GM19438 (cell line): ENCODE results near the gene LRTM1.

Experiments used
- ATAC-seq: cut with Tn5 transposase; IDR thresholded peaks from one replicate; pipeline ENCODE4 v1.9.1; 2021; ENCODE audit warnings: low read depth; ENCODE audit not compliant: unreplicated experiment

Gene LRTM1

DNA sequence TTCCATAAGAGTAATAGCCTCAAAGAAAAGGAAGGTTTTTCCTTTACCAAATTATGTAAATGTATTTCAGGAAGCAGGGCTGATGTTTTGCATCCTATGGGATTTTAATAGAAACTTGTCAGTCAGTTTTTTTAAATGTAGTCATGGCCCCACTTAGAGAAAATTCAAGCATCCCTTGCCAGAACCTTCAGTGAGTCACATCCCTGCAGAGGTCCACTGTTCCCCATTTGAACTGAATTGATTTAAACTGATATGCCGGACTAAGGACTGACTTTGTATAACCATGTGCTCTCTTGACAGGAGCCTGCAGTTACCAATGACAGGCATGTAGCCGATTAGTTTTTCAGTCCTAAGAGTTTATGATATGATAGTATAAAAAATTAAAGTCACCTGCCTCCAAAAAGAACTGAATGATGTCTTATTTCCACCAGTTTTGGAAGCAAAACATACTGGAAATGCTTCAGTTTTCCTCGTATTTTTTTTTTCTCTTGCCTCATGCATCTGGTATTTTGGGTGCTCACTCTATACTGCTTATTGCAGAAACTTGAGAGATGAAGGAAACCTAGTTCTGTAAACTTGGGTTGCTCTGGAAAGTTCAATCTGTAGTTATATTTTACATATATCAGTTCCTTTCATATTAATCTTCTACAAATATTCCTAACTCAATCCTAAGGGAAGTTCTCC, 30.7 kb downstream of the LRTM1 start:
- no peak for ATAC-seq

DNA sequence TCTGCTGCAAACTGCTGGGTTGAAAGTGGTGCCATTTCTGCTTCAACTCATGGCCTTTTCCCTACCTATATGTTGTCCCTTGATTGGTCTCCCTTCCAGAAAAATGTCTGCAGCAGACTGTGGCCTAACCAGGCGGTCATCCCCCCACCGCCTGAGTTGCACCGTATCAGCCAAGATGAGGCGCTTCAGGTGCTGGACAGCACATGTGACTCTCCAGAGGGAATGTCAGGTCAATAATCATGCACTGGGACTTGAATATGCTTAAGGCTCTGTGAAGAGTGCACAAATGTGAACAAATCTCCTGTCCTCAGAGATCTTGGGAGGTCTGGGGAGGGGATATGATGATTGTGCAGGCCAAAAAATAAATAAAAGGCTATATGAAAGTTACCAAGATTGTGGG, 32.2 kb downstream of the LRTM1 start:
- ATAC-seq, result no peak

DNA sequence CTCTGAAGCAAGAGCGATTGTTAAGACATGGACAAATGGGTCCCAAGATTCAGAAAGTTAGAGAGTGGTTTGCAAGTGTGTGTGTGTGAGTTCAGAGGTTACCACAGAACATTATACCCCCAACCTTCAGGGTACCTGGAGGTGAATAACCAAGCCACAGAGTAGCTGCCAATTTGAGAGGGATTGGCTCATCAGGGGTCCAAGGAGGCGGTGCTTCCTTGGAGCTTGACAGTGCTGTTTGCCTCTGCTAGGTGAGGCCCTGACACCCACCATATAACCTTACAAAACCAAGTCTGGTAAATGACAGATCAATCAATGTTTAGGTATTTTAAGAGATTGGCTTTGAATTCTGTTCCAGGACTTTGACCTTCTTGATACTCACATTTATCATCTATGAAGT, 35.7 kb downstream of the LRTM1 start:
- no peak for ATAC-seq

DNA sequence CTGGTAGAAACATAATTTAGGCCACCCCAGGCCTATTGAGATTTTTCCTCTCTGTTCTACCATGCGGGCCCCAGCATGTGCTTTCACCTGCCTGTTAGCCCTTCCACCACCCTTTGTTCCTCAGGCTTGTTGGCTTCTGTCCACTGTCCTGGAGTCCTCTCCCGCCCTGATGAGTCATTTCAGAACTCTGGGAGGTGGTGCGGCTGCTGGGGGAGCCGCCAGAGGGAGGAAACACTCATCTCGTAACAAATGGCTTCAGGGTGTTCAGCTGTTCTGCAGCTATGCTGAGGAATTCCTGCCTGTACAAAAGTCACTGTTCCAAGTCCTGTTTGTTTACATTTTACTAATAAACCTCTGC, 36.3 kb downstream of the LRTM1 start:
- no peak for ATAC-seq

GRCh38 chr3:54889731-54890130, 38.1 kb downstream of the LRTM1 start:
- no peak for ATAC-seq

DNA sequence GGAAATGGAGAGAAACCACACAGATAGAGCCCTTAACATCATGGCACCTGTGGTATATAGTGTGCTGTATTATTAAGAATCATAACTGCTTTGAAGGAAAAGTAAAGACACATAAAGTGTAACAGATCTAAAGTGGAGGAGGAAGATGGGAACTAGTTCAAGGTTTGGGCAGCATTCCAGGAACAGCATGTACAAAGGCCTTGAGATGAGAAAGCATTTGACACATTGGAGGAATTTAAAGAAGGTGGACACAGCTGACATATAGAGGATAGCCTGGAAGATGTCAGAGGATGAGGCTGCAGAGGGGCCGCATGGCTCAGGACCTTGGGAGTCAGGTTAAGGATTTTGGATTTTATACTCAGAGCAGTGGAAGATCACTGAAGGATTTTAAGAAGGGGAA, 39.0 kb downstream of the LRTM1 start:
- ATAC-seq, result no peak

GRCh38 chr3:54888162-54888561, 39.7 kb downstream of the LRTM1 start:
- ATAC-seq, result no peak

GRCh38 chr3:54882129-54882833, 45.6 kb downstream of the LRTM1 start:
- no peak for ATAC-seq

DNA sequence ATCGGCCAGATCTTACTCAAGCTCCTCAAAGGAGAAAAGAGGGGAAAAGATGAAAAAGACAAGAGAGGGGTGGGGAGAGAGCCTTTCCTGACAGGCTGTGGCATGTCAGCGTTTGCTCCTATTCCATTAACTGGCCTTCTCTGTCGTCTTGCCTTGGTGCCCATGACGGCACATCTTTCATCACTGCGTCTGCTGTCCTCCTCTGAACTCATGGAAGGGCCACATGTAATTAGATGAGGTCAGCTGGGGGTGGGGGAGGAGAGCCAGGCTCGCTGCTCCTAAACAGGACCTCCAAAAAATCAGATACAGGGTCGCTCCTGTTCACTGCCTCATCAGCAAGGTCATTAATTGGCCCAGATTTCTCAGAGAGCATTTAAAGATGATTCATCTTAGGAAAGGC, 49.7 kb downstream of the LRTM1 start:
- no peak for ATAC-seq

- ATAC-seq, result no peak
Observed at GRCh38 chr3:54877730-54878129, 50.1 kb downstream of the LRTM1 start.

DNA sequence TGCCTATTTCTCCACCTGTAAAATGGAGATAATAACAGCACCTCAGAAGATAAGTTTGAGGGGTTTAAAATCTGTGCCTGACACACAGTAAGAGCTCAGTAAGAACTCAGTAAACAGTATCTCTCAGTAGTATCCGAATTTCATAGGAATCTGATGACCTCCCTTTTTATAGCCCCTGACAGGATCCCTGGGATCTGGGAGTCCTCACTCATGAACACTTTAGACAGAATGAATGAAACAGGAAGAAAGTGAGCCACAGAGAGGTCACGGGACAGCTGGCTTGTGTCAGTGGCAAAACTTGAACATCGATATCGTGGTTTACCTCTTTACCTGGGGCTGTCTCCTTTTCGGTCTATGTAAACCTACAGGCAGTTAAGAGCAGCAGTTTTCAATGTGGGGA, 51.2 kb downstream of the LRTM1 start:
- ATAC-seq, result no peak

GRCh38 chr3:54875596-54876268, 52.1 kb downstream of the LRTM1 start:
- no peak for ATAC-seq

DNA sequence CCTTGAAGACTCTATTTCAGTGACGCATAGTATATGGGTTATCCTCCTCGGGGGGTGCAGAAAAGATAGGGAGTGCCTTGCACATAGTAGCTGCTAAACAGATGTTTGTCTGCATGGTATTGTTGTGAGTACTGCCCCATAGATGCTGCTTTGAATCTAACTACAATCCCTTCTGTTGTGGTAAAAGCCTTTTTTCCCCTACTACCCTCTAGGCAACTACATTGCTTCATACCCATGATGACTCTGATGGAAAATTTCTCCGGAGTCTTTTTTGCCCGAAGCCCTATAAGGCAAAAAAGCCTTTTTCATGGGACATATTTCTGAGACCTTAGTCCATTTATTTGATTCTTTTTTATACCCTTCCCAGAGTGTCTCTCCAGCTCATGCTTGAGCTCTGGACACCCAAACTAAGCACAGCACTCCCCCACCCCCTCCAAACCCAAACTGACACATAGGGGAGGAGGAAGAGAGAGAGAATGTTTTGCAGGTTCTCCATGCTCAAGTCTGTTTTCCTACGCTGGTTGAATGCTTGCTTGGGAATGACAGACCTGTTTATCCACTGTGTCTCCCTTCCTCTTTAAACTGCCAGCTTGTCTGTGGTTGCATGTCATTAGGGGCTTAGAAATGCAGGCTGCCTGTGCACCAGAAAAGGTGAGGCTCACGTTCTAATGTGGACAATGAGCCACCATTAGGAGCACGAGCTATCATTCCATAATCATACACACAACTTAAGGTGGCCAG, 52.9 kb downstream of the LRTM1 start:
- ATAC-seq, result no peak

GRCh38 chr3:54873059-54874010, 54.5 kb downstream of the LRTM1 start:
- no peak for ATAC-seq

GRCh38 chr3:54871867-54872266, 56.0 kb downstream of the LRTM1 start:
- ATAC-seq, result no peak

DNA sequence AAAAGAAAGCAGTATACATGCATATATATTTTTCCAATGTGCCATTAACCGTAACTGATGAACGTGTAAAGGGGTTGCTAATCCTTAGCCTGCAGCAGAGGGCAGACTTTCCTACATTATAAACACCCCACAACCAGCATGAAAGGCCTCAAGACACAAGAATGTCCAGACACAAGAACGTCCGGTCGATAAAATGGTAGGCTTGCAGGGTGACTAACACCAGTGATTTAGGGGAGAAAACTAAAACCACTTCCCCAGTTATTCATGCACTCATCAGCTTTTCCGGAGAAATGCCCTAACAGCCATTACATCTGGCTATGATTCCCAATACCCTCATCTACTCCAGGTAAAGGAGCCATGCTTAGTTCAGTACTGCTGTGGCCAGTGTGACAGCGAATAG, 57.4 kb downstream of the LRTM1 start:
- no peak for ATAC-seq
